HepG2 (cell line): Measurements from ENCODE around the gene ABCA4. TPM values are rescaled to one million over a fixed set of nuclear protein-coding genes. Genes with fewer than 3 reads are reported as not detected.
A peak's percentile ranks its signal among the peaks of the same experiment; 100 is the strongest.

ENCODE experiments used
- ATAC-seq: fragments of 200-7000 bp; cut with Tn5 transposase; 3 replicates; pipeline ENCODE4 v1.9.1; 2020; ENCODE audit warnings: mild to moderate bottlenecking, moderate library complexity
- Bru-seq: library from RNA; stranded (reverse); fragments of 400-500 nt; gene quantifications from one replicate; lab custom pipeline; 2021; lab: Mats Ljungman, UMichigan
- BruChase-seq, 2 experiments: library from RNA; stranded (reverse); fragments of 400-500 nt; gene quantifications; one replicate each; lab custom pipeline; 2021; lab: Mats Ljungman, UMichigan
- BruUV-seq: library from RNA; stranded (reverse); fragments of 400-500 nt; replicated peaks from 2 replicates; lab custom pipeline; 2021; lab: Mats Ljungman, UMichigan
- CTCF ChIA-PET: fragments of 300-600 bp; formaldehyde crosslinking; extraction: SDS; loops from one replicate; lab custom pipeline; 2021; ENCODE audit warnings: low total read pairs, inconsistent platforms, low intra/inter-chr PET ratio; lab: Yijun Ruan, JAX
- POLR2A ChIA-PET: fragments of 350-600 bp; sonication (Branson Sonifier 250); formaldehyde crosslinking; loops from one replicate; lab custom pipeline; 2020; ENCODE audit warnings: antibody characterized with exemption, inconsistent platforms; lab: Yijun Ruan, JAX
- DNase-seq: peaks from one replicate; pipeline ENCODE4 v3.0.0-alpha.2; 2015; ENCODE audit warnings: low spot score
- FAIRE-seq: peaks from 3 replicates; lab custom pipeline; 2011; peaks lifted over from hg19 to GRCh38; lab: Jason Lieb, UNC
- H2AFZ ChIP-seq: one replicate; pipeline ENCODE4 v1.6.1; 2011; ENCODE audit warnings: low read length, inconsistent platforms
- H3K27ac ChIP-seq: fragments of 300-600 bp; 3 replicates; pipeline ENCODE4 v1.8.0; 2011; ENCODE audit warnings: mixed run types, mild to moderate bottlenecking, mixed read lengths, low read length, inconsistent platforms; ENCODE audit not compliant: insufficient read depth; ENCODE audit errors: extremely low read length
- H3K27me3 ChIP-seq, 2 experiments: fragments of 200-600 bp in 1 of 2; 2 replicates in 1 of 2; 3 replicates in 1 of 2; pipeline versions ENCODE4 v1.6.0 to v1.8.0; 2011; ENCODE audit warnings: low read length in 2 of 2, mild to moderate bottlenecking in 2 of 2, moderate library complexity in 2 of 2, inconsistent platforms in 1 of 2; ENCODE audit not compliant: insufficient read depth in 2 of 2, control insufficient read depth in 1 of 2
- H3K36me3 ChIP-seq, 2 experiments: fragments of 200-600 bp in 1 of 2; replicated peaks in 1 of 2; 2 replicates in 1 of 2; 3 replicates in 1 of 2; pipeline versions ENCODE4 v1.5.1 to v1.8.0; 2011; ENCODE audit warnings: low read length in 2 of 2, inconsistent platforms in 1 of 2; ENCODE audit not compliant: insufficient read depth in 2 of 2, control insufficient read depth in 1 of 2
- H3K4me1 ChIP-seq: 2 replicates; pipeline ENCODE4 v1.5.1; 2012; ENCODE audit warnings: low read length, inconsistent platforms; ENCODE audit not compliant: insufficient read depth
- H3K4me2 ChIP-seq: 2 replicates; pipeline ENCODE4 v1.6.0; 2011; ENCODE audit warnings: low read depth, low read length, inconsistent platforms
- H3K4me3 ChIP-seq, 3 experiments: fragments of 200-600 bp in 1 of 3; sonication (generic), shearing (Covaris generic) in 1 of 3; replicated peaks in 1 of 3; 2 replicates each; pipeline ENCODE4 v1.5.1; 2011 to 2016; ENCODE audit warnings: low read length in 3 of 3, inconsistent platforms in 2 of 3, low read depth in 2 of 3, mild to moderate bottlenecking in 2 of 3, control low read depth in 1 of 3, mixed read lengths in 1 of 3; ENCODE audit not compliant: insufficient read depth in 1 of 3
- H3K79me2 ChIP-seq: one replicate; pipeline ENCODE4 v1.6.1; 2011; ENCODE audit warnings: low read length, inconsistent platforms; ENCODE audit not compliant: insufficient read depth
- H3K9ac ChIP-seq: 2 replicates; pipeline ENCODE4 v1.6.0; 2011; ENCODE audit warnings: mild to moderate bottlenecking, low read depth, low read length, inconsistent platforms; ENCODE audit not compliant: insufficient read depth
- H3K9me3 ChIP-seq: 2 replicates; pipeline ENCODE4 v1.5.1; 2012; ENCODE audit warnings: mild to moderate bottlenecking, low read length
- H4K20me1 ChIP-seq: 2 replicates; pipeline ENCODE4 v1.6.0; 2011; ENCODE audit warnings: inconsistent platforms, mild to moderate bottlenecking, low read length, moderate library complexity; ENCODE audit not compliant: insufficient read depth
- CCDC6 ChIP-seq: sonication (generic); formaldehyde crosslinking; IDR thresholded peaks from 2 replicates; pipeline ENCODE4 v1.8.1; 2022; ENCODE audit warnings: mild to moderate bottlenecking, missing genetic modification reagents, moderate library complexity
- FOSL1 ChIP-seq: sonication (generic); formaldehyde crosslinking; IDR thresholded peaks from 2 replicates; pipeline ENCODE4 v1.9.0; 2021; ENCODE audit warnings: missing genetic modification reagents, borderline replicate concordance
- HCFC1 ChIP-seq: fragments of 150-350 bp; IDR thresholded peaks from 2 replicates; pipeline ENCODE4 v1.6.1; 2014; ENCODE audit warnings: low read depth, low read length
- HNF4A ChIP-seq: sonication (generic); formaldehyde crosslinking; IDR thresholded peaks from 2 replicates; pipeline ENCODE4 v1.4.0; 2020; ENCODE audit warnings: missing genetic modification reagents
- IRF2 ChIP-seq: IDR thresholded peaks from 2 replicates; pipeline ENCODE4 v1.6.1; 2018; ENCODE audit warnings: missing genetic modification reagents, missing compliant biosample characterization
- MED13 ChIP-seq: sonication (generic); formaldehyde crosslinking; IDR thresholded peaks from 2 replicates; pipeline ENCODE4 v1.5.0; 2020; ENCODE audit warnings: missing genetic modification reagents
- REXO4 ChIP-seq: sonication (generic); formaldehyde crosslinking; IDR thresholded peaks from 2 replicates; pipeline ENCODE4 v1.8.0; 2022; ENCODE audit warnings: missing genetic modification reagents, mild to moderate bottlenecking, borderline replicate concordance
- SALL1 ChIP-seq: sonication (generic); formaldehyde crosslinking; IDR thresholded peaks from 2 replicates; pipeline ENCODE4 v1.8.0; 2022; ENCODE audit warnings: mild to moderate bottlenecking, missing genetic modification reagents
- SMAD9 ChIP-seq: sonication (generic); formaldehyde crosslinking; IDR thresholded peaks from 2 replicates; pipeline ENCODE4 v1.5.1; 2020; ENCODE audit warnings: mild to moderate bottlenecking, missing genetic modification reagents
- SP140L ChIP-seq: sonication (generic); formaldehyde crosslinking; IDR thresholded peaks from 2 replicates; pipeline ENCODE4 v1.4.0; 2020; ENCODE audit warnings: missing genetic modification reagents, borderline replicate concordance
- TOPORS ChIP-seq: sonication (generic); formaldehyde crosslinking; IDR thresholded peaks from 2 replicates; pipeline ENCODE4 v1.8.0; 2023; ENCODE audit warnings: mild to moderate bottlenecking, missing genetic modification reagents
- ZNF335 ChIP-seq: sonication (generic); formaldehyde crosslinking; IDR thresholded peaks from 2 replicates; pipeline ENCODE4 v1.4.0; 2020; ENCODE audit warnings: missing genetic modification reagents
- ZNF350 ChIP-seq: sonication (generic); formaldehyde crosslinking; IDR thresholded peaks from 2 replicates; pipeline ENCODE4 v1.4.0; 2020; ENCODE audit warnings: mild to moderate bottlenecking, low read depth, missing genetic modification reagents, borderline replicate concordance
- ZNF878 ChIP-seq: sonication (generic); formaldehyde crosslinking; IDR thresholded peaks from 2 replicates; pipeline ENCODE4 v1.8.1; 2023; ENCODE audit warnings: mild to moderate bottlenecking, missing genetic modification reagents, moderate library complexity
- ZSCAN20 ChIP-seq: sonication (generic); formaldehyde crosslinking; IDR thresholded peaks from 2 replicates; pipeline ENCODE4 v1.4.0; 2020; ENCODE audit warnings: missing genetic modification reagents, mild to moderate bottlenecking, borderline replicate concordance
- WGBS: methylation state at CpG from one replicate; pipeline ENCODE4 v1.1.6; 2017; ENCODE audit warnings: low lambda C conversion rate; 5-methylcytosine and 5-hydroxymethylcytosine counted together
- in situ Hi-C: cut with HindIII; loops from 2 replicates; pipeline ENCODE4 v1.10.0; 2017; ENCODE audit warnings: low pct_unique_long_range_greater_than_20kb; ENCODE audit not compliant: extremely low pct_ligation_motif_present
- intact Hi-C: fragments of 100-400 bp; cut with micrococcal nuclease; formaldehyde crosslinking; loops from one replicate; pipeline ENCODE4 v1.10.0; 2022; ENCODE audit not compliant: unreplicated experiment
- long read RNA-seq, 2 experiments: library from RNA in 1 of 2; library from polyadenylated mRNA in 1 of 2; stranded (forward) in 1 of 2; unstranded in 1 of 2; transcript quantifications; one replicate each; pipeline ENCODE4 v2.0.0, GENCODE V29; 2019 to 2022
- polyA minus RNA-seq, 3 experiments: library from RNA; depleted of rRNA, polyadenylated mRNA; stranded (reverse); fragments of >200 nt; gene quantifications; 2 replicates each; pipeline ENCODE4 v1.2.3, GENCODE V29; 2011; ENCODE audit warnings: low replicate concordance in 1 of 3
- polyA plus RNA-seq, 8 experiments: library from polyadenylated mRNA; depleted of rRNA in 3 of 8; stranded (reverse) in 7 of 8; unstranded in 1 of 8; fragments of >200 nt; fragmentation: Illumina TruSeq in 4 of 8; extraction: Trizol in 4 of 8; gene quantifications; 2 replicates each; pipeline versions ENCODE4 v1.2.1 to v1.2.3, GENCODE V29; 2011 to 2016; ENCODE audit warnings: low read depth in 4 of 8, missing spikeins in 1 of 8, mixed read lengths in 1 of 8; ENCODE audit not compliant: insufficient read depth in 1 of 8
- total RNA-seq, 5 experiments: library from RNA; depleted of rRNA; stranded (reverse); fragments of >200 nt; fragmentation: Illumina TruSeq; extraction: Trizol; gene quantifications; 2 replicates each; pipeline ENCODE4 v1.2.3, GENCODE V29; 2016; ENCODE audit warnings: low read depth in 1 of 5
- TF ChIP-seq, protein P1 (sequence below): fragments of 450-650 bp; IDR thresholded peaks from 2 replicates; pipeline ENCODE4 v1.6.1; 2016
- TF ChIP-seq, protein P2 (sequence below): sonication (generic); formaldehyde crosslinking; IDR thresholded peaks from 2 replicates; pipeline ENCODE4 v1.5.0; 2020; ENCODE audit warnings: mild to moderate bottlenecking, missing genetic modification reagents

Gene ABCA4
- total RNA-seq (2016; rRNA removed; fragmentation: Illumina TruSeq; extraction: Trizol) (0.13 and 0.24 TPM in 2 replicates), polyA plus RNA-seq (2011; rRNA removed) (0.57 and 0.67 TPM in 2 replicates), polyA minus RNA-seq (2011; rRNA and poly(A)+ RNA removed; ENCODE audit: low replicate concordance) (0.92 and 11.5 TPM in 2 replicates), Bru-seq, nascent RNA (percentile 18 among the genes with signal in this experiment), BruChase-seq, experiment 1, labeled RNA remaining after a 6-hour chase (percentile 14 among the genes with signal in this experiment), BruChase-seq, experiment 2, labeled RNA remaining after a 2-hour chase (percentile 15 among the genes with signal in this experiment)
- not detected in 2 replicates for total RNA-seq (2016; cell fraction: cytosol; rRNA removed; fragmentation: Illumina TruSeq; extraction: Trizol; ENCODE audit: low read depth)
- total RNA-seq (2016; cell fraction: insoluble cytoplasmic fraction; rRNA removed; fragmentation: Illumina TruSeq; extraction: Trizol) = 0.28 and 0.37 TPM in 2 replicates
- 0.03 TPM in 1 of 2 replicates, not detected in the other for total RNA-seq (2016; cell fraction: membrane; rRNA removed; fragmentation: Illumina TruSeq; extraction: Trizol)
- total RNA-seq (2016; cell fraction: nucleus; rRNA removed; fragmentation: Illumina TruSeq; extraction: Trizol) = 0.34 and 0.62 TPM in 2 replicates
- 0.24 and 0.28 TPM in 2 replicates for polyA plus RNA-seq (2011; cell fraction: cytosol; rRNA removed)
- polyA plus RNA-seq (2011; cell fraction: nucleus; rRNA removed) = 3.3 and 4.6 TPM in 2 replicates
- 0.71 and 0.97 TPM in 2 replicates for polyA plus RNA-seq (2012)
- polyA plus RNA-seq (2016; cell fraction: cytosol; fragmentation: Illumina TruSeq; extraction: Trizol; ENCODE audit: low read depth) = 0.10 TPM in 1 of 2 replicates, not detected in the other
- 0.05 and 0.14 TPM in 2 replicates for polyA plus RNA-seq (2016; cell fraction: insoluble cytoplasmic fraction; fragmentation: Illumina TruSeq; extraction: Trizol; ENCODE audit: low read depth)
- polyA plus RNA-seq (2016; cell fraction: membrane; fragmentation: Illumina TruSeq; extraction: Trizol; ENCODE audit: low read depth) = 0.07 TPM in 1 of 2 replicates, not detected in the other
- polyA plus RNA-seq (2016; cell fraction: nucleus; fragmentation: Illumina TruSeq; extraction: Trizol; ENCODE audit: insufficient read depth, low read depth) = 0.79 and 1.1 TPM in 2 replicates
- polyA minus RNA-seq (2011; cell fraction: cytosol; rRNA and poly(A)+ RNA removed) = 0.20 and 0.70 TPM in 2 replicates
- polyA minus RNA-seq (2011; cell fraction: nucleus; rRNA and poly(A)+ RNA removed) = 0.99 and 1.4 TPM in 2 replicates
- long read RNA-seq, experiment 1 = 0 reads
- long read RNA-seq, experiment 2, partial matches to known transcripts = 2 of 2 reads
- long read RNA-seq, experiment 2, other reads (novel, unspliced or antisense) = 0 of 2 reads

DNA sequence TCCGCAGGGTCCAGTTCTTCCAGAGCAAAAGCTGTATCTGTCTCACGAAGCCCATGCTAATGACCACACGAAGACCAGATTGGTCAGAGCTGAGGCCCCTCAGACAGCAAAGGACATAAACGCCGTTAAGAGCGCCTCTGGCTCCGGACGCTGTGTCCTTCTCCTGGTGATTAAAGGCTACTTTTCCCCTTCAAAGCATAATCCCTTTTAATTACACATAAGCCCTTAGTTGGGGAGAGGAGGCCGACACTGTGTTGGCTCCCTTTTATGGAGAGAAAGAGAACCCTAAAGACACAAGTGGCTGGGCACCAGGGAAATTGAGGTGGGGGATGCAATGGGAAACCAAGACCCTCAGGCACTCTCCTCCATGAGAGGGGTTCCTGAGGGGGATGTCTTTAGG lies at the start of gene ABCA4:
TSS of gene ABCA4 (minus strand) at position 158 of the 400 bp plus-strand sequence. CDS start at position 55, 103 bp downstream.
- FAIRE-seq (no peak), DNase-seq (no peak), ATAC-seq (no peak)
- H3K9ac ChIP-seq = peak within 1 kb of the TSS; percentile 50
- WGBS = 68% methylated on average over 9 of the region's 9 CpGs
- H3K4me2 ChIP-seq = peak within 1 kb of the TSS; percentile 79
- POLR2A ChIA-PET = interaction anchor here (0.7 to 1.6 kb wide), 3 partner anchors 25 to 59 kb away, joined by 3 to 6 read pairs (median 4); no protein-coding TSS in a partner anchor
- H4K20me1 ChIP-seq = no peaks in the 10 kb centered on the region
- in situ Hi-C loops = no loop called here
- CTCF ChIA-PET = no interaction called here
- H3K4me3 ChIP-seq = peak within 1 kb of the TSS; percentile 39 to 58 (median 41)
- H3K4me1 ChIP-seq = peaks cover 88% of the 10 kb centered on the region
- no TSS peak for BruUV-seq
- H3K79me2 ChIP-seq = no peaks in the 10 kb centered on the region
- H3K36me3 ChIP-seq = no peaks in the 10 kb centered on the region
- H3K27me3 ChIP-seq = no peaks in the 10 kb centered on the region
- intact Hi-C loops = no loop called here
- no peaks in the 10 kb centered on the region for H3K9me3 ChIP-seq
- H2AFZ ChIP-seq = peak within 1 kb of the TSS; percentile 87
- peak within 1 kb of the TSS; percentile 36 for H3K27ac ChIP-seq
- TF ChIP-seq TOPORS (CRISPR knock-in tag) (no peak), HNF4A (CRISPR knock-in tag) (peak; percentile 12; the same call in 1 of the 2 replicates), ZSCAN20 (CRISPR knock-in tag) (no peak), ZNF350 (CRISPR knock-in tag) (peak; percentile 13; the same call in 1 of the 2 replicates), IRF2 (CRISPR knock-in tag) (no peak), SP140L (CRISPR knock-in tag) (no peak), FOSL1 (CRISPR knock-in tag) (no peak), SALL1 (CRISPR knock-in tag) (no peak), ZNF335 (CRISPR knock-in tag) (0 out of 2 replicates have a peak, but pooled peaks have one; percentile 9), REXO4 (CRISPR knock-in tag) (no peak), SMAD9 (CRISPR knock-in tag) (no peak), CCDC6 (peak; percentile 36), ZNF878 (CRISPR knock-in tag) (0 out of 2 replicates have a peak, but pooled peaks have one; percentile 39), MED13 (CRISPR knock-in tag) (no peak), HCFC1 (no peak)
- TF ChIP-seq, protein P1, sequence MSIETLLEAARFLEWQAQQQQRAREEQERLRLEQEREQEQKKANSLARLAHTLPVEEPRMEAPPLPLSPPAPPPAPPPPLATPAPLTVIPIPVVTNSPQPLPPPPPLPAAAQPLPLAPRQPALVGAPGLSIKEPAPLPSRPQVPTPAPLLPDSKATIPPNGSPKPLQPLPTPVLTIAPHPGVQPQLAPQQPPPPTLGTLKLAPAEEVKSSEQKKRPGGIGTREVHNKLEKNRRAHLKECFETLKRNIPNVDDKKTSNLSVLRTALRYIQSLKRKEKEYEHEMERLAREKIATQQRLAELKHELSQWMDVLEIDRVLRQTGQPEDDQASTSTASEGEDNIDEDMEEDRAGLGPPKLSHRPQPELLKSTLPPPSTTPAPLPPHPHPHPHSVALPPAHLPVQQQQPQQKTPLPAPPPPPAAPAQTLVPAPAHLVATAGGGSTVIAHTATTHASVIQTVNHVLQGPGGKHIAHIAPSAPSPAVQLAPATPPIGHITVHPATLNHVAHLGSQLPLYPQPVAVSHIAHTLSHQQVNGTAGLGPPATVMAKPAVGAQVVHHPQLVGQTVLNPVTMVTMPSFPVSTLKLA = no peak
- TF ChIP-seq, protein P2, sequence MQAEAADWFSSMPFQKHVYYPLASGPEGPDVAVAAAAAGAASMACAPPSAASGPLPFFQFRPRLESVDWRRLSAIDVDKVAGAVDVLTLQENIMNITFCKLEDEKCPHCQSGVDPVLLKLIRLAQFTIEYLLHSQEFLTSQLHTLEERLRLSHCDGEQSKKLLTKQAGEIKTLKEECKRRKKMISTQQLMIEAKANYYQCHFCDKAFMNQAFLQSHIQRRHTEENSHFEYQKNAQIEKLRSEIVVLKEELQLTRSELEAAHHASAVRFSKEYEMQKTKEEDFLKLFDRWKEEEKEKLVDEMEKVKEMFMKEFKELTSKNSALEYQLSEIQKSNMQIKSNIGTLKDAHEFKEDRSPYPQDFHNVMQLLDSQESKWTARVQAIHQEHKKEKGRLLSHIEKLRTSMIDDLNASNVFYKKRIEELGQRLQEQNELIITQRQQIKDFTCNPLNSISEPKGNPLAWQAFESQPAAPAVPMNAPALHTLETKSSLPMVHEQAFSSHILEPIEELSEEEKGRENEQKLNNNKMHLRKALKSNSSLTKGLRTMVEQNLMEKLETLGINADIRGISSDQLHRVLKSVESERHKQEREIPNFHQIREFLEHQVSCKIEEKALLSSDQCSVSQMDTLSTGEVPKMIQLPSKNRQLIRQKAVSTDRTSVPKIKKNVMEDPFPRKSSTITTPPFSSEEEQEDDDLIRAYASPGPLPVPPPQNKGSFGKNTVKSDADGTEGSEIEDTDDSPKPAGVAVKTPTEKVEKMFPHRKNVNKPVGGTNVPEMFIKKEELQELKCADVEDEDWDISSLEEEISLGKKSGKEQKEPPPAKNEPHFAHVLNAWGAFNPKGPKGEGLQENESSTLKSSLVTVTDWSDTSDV (CRISPR knock-in tag) = no peak
